Stimulated activated CD4-positive, alpha-beta T cell treated with anti-CD3 and anti-CD28 coated beads, Interleukin-1b, Interleukin-23, amount 100 ng/mL, for 1 hour (primary cell): Measurements from ENCODE around the gene UNC5C.

Experiments used
- DNase-seq, 2 donors: peaks; one replicate each; pipeline ENCODE4 v3.0.0-alpha.2; 2020; ENCODE audit warnings: low read depth in 2 of 2

UNC5C gene

DNA sequence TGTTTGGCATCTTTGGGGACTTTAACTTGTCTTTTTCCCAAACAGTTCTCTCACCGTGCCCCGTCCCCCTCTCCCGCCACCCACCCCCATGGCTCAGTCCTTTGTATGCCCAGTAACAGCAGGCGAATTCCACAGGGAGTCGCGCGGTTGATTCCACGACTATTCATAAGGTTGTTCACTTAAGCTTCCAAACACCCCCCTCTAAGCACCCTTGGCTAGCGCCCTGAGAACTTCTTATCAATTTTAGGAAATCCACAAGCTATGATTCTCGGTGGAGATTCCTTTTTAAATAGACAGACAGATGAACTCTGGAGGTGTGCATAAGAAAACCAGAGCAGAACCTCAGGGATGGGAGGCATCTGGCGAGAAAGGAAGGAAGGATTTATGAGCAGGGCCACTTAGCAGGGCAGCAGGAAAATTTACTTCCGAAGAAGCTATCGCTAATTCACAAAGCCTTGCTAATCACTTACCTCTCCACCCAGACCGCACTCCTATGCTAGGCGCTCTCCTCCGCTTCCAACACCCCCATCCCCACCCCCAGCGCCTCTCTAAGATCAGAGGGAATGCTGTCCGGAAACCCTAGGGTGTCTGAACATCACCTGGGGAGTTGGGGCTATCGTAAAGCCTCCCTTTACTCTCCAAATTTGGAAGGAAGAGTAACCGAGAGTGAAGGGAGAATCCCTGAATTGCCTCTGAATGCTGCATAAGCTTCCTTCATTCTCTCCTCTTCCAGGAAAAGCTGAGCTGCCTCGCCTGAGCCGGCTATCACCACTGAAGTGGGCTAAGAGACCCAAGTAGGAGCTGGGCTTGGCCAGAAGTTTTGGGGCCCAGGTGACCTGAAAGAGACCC is 1.7 kb downstream of the UNC5C start:
- no peak for DNase-seq

DNA sequence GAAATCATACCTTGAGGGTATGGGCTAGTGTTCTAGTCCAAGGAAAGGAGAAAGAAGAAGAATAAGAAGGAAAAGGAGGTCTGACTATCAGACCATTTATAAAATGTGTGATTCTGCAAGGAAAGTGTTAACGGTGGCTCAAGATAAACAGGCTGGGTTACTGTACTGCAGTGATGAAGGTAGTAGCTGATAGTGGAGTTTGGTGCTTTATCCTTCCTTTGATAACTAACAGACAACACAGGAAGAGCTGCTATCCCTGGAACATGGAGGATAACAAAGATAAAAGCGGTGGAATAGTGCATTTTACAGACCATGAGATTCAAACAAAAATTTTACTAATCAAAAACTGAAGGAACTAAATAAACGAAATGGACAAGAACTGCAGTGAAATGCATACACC is 2.6 kb downstream of the UNC5C start:
- no peak for DNase-seq

DNA sequence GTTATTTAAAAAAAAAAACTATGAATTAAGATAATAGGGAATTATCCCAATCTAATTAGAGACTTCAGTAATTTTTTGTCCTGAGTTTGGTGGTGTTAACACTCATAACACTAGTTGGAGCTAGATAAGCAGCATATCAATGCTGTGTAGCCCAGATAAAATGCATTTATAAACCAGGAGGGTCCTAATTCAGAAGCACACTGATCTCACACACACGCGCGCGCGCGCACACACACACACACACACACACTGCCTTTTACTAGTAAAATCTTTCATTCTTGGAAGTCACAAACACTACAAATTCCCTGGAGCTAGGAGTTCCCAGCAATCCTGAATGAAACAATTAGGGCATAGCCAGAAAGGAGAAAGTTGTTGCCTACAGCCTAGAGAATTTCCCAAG is 3.2 kb downstream of the UNC5C start:
- no peak for DNase-seq

DNA sequence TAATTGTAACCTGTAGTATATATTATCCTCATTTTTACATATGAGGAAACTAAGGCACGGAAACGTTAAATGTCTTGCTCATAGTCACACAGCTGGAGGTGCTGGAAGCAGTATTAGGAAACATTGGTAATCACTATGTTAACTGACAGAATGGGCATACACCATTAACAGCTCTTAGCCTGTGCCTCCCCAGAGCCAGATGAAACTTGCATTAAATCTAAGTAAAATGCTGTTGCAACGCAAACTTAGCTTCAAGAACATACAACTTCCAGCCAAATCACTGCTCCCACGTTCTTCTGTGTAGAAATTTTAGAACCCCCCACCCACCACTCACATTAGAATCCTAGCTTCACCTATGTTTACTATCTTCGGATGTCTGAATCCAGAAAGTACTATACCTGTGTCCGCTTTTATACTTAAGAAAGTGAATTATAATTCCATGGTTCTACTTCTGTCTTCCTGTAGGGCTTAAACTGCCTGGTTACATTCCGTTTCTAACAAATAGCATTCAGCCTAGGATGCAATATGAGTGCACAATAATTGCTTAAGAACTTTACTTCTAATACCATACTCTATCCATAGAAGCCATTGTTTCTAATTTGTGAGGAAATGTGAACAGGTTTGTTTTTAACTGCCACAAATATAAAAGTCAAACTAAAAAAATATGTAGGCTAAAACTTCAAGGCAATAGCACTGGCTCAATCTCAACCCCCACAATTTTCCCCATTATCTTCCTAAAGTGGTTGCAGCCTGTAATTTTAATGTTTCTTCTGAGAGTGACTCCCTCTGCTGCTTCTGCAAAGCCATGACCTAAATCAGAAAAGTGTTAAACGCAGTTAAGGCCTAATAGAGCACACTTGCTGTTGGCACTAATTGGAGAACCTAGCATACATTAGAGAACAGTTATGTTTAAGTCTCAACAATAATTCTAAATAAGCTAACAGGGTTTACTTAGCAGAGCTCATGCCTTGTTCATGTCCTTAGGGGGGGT is 4.4 kb downstream of the UNC5C start:
- DNase-seq, result no peak

DNA sequence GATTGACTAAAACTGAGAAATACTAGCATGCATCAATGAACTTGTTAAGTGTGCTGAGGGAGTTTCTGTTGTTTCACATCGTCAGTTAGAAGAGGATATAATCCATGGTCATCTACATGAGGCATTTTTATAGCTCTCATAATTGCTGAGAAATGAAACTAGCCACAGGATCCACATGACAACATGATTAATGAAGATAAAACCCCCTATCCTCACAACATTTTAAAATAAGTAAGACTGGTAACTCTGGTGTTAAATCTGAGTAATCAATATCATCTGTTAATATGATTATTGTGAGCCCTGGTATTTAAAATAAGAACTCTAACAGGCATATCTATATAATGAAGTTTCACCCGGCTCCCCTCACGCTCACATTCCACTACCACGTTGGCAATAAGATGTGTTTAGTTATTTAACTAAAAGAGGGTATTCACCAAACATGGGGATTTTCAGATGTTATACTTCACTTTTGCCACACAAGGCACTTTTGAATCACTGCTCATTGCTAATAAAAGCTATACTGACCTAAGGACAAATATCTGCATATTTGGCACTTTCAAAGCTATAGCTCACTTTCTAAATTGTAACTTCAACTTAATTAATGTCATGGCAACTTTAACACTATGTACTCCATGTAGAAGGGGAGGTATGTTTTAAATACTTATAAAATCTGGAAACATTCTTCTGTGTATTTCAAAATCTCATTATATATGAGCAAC is 6.7 kb downstream of the UNC5C start:
- no peak for DNase-seq

DNA sequence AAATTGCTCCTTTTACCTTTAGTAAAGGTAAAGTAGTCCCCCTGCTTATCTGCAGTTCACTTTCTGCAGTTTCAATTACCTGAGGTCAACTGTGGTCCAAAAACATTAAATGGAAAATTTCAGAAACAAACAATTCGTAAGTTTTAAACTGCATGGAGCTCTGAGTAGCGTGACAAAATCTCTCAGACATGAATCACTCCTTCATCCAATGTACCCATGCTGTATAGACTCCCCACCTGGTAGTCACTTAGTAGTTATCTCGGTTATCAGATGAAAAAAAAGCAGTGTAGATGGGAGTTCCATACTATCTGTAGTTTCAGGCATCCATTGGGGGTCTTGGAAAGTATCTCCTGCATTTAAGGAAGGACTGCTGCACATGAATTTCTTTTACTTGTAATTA is 7.7 kb downstream of the UNC5C start:
- DNase-seq, result no peak

DNA sequence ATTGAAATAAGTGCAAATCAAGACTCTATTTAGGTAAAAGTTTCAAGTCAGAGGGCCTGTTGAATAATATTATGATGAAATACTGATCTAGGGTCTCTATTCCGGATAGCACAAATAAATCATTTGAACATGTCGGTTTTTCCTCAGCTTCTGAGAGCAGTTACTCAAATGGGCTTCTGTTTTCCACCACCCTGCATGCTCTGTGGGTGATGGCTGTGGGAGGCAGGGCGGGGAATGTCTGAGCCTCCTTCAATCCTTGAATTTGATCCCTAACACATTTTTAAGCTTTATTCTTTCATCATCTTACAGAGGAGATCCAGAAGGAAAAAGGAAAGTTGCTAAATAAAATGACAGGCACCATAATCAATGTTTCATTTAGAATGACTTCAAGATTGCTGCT is 8.5 kb downstream of the UNC5C start:
- no peak for DNase-seq

DNA sequence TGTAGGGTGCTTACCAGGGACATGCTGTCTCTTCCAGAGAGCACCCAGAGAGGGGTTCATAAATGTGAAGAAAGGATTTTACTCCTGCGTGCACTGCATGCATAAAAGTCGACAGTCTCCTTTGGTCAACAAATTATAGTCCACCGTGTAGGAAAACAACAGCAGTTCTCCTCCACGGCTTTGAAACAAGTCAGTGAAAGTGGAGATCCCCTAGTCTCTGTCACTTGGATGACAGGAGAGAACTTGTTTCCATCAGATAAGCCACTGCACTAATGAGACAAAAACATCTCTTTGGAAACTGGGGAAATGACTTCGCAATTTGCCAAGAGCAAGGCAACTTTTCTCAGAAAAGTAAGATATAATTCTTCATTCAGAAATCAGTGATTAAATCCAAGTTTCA is 9.7 kb downstream of the UNC5C start:
- DNase-seq, result no peak

DNA sequence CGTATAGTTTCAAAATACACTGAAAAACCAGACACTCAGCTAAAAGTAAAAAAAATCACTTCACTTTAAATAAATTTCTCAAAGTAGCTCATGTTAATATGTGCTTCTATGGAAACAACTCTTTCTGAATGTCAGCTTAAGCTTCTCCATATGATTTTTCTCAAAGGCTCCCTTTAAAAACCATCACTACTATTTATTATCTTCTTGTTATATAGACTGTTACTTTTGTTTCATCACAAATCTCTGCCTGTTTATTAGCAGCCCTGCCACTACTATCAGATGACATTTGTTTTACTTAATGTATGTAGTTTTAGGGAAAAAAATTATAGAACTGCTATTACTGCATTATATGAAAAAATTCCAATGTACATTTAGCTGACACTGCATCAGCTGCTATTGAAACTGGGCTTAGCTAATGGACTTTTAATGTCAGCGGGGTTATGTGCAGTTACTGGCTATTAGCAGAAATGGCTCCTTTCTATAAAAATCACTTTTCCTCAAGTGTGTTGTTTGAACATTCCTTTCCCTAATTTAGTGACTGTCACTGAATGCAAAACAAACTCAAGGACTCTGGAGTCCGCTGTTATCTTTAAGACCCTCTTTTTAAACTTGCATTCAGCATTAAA is 10.8 kb downstream of the UNC5C start:
- DNase-seq, result no peak

DNA sequence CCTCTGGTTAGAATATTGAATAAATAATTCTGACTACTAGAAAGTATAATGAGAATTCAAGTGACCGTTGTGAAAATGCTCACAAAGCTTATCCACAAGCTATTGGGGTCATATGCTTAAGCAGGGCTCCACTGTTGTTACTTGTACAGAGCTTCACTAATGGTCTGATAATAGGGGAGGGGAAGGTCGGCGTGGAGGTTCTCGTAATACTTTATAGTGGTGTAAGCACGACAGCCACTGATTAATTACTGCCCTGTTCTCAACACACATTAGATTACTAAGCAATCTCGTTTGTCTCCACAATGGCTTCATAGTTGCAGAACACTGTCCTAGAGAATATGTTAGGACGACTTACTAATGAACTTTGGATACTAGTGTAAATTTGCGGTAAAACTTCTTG is 11.6 kb downstream of the UNC5C start:
- DNase-seq, result no peak

DNA sequence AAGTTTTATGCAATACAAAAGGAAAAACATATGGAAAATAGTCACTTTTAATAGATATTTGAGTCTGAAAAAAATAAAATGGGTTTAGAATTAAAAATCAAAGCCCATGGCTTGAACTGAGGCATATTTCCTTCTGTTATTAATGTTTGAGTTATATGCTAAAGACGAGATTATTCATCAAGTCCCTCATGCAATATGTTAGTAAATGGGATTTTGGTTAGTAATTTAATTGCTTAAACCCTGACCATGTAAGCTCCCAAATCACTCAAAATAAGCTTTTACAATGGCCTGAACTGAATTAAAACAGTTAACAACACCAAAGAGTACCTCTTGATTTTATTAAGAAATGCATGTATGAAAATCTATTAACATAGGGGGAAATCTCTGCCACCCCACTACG is 12.1 kb downstream of the UNC5C start:
- no peak for DNase-seq

DNA sequence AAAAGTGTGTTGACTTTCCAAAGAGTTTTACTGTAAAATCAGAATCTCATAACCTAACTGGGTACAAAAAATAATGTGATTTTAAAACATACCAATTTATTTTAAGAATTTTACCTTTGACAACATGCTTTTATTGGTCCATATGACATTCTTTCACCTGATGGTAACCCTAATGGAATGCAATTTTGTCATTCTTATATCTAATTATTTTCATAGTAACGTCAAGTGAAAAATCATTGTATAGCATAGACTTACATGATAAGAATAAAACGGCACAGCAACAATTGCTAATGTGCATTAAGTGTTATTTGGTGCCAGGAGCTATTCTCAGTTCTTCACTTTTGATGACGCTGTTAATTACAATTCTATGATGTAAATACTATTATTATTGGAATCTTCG is 13.6 kb downstream of the UNC5C start:
- DNase-seq, result no peak

DNA sequence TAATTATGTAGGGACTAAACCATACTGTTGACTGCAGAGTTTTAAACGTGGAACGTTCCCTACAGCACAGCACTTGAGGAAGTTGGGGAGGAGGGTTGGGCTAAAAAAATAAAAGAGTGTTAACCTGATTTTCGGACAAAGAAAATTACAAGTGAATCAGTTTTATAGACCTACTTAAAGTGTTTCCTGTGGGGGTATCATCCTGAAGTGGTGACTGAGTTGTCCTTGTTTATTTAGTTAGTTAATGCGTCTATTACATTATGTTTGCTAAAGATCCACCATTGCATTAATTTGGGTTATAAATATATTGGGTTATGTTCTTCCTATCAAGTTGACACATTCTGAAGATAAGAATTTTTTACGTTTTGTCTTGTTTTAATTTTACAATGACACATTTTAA is 14.7 kb downstream of the UNC5C start:
- no peak for DNase-seq

DNA sequence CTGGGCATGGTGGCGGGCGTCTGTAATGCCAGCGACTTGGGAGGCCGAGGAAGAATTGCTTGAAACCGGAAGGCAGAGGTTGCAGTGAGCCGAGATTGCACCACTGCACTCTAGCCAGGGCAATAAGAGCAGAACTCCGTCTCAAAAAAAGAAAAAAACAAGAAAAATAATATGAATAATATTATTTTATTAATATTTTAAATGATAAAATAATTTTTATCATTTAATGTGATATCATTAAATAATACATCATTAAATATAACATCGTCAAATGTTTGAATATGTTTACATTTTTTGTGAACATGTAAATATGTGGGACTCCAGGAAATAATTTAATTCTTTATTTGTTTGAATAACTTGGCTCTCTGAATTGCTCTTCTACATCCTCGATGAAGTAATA is 15.5 kb downstream of the UNC5C start:
- DNase-seq, result no peak

DNA sequence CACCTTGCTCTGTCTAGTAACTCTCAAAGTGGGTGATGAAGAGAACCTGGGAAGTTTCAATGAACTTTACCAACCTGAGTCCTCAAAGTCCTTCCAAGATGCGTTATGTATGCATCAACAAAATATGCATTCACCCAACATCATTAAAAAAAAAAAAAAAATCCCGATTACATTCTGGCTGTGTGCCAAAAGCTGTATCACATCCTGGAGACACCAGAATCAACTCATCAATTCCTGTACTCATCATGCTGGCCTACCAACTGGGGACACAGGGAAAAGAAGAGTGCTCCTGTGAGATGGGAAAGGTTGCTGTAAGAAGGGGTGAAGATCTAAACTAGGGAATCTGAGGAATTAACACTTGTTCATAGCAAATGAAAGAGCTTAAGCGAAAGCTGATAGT is 16.5 kb downstream of the UNC5C start:
- no peak for DNase-seq

DNA sequence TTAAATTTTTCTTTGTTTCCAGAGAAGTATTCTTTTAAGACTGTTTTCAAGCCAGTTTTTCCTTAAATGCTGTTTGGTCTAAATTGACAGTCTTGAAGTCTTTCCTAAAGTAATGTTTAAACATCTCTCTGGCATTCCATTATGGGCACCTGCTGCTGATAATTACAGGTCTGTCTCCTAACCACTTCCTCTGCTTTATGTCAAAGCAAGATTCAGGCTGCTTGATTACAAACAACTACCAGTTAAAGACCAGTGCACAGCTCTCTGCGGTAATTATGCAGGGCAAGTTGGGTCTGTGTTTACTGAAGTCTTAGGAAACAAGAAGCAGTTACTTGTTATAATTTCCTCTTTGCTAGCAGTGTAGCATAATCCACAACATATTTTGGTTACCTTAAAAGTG is 17.6 kb downstream of the UNC5C start:
- no peak for DNase-seq

DNA sequence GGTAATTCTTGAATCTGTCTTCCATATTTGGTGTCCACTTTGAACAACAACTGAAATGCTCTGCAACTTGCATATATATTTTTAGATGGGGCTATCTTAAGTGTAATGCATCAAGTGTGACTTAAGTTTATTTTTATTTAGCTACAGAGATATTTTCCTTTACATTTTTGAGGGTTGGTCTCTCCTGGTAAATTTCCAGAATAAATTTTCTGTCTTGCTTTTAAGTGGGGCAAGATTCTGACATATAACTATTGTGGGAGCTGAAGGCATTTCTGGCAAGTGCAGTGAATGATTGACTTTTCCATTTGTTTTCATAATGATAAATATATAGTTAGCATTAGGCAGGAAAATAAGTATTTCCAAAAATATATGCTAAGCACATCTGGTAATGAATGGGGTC is 18.8 kb downstream of the UNC5C start:
- DNase-seq, result no peak

DNA sequence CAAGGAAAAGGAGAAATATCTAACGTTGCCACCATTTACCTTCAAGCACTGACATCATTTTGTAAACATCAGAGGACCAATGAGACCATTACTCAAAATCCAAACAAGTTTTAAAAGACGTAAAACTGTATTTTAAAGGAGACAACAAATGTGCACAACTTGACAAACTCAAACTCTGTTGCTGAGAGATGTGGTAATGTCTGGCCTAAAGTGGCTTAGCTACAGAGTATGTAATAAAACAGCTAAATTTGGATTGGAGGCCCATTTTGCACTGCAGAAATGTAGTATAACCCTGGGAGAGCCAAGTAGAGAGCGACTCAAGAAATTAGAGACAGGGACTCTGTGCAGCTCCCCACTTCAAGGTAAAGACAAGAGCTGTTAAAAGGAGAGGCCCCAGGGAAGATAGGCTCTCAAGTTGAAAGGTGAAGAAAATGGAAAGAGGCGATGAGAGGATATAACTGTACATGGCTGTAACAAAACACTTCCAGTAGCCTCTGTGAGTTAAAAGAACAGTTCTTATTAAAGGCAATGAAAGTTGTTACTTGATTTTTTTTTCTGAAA is 20.3 kb downstream of the UNC5C start:
- no peak for DNase-seq

DNA sequence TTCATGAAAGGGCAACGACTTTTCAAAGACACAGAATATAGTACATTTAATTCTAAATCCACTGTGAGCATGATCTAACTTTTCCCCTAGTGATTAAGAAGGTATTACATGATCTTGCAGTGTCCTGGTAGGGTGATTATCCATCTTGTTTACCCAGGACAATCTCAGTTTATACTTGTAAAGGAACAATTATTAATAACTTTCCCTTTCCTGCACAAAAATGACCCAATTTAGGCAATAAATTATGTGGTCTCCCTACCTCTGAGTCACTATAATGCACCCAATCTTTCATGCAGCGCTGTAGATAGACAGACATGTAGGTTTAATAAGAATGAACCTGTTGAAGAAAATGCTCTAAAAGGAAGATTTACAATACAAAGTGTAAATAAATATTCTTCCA is 22.7 kb downstream of the UNC5C start:
- no peak for DNase-seq

DNA sequence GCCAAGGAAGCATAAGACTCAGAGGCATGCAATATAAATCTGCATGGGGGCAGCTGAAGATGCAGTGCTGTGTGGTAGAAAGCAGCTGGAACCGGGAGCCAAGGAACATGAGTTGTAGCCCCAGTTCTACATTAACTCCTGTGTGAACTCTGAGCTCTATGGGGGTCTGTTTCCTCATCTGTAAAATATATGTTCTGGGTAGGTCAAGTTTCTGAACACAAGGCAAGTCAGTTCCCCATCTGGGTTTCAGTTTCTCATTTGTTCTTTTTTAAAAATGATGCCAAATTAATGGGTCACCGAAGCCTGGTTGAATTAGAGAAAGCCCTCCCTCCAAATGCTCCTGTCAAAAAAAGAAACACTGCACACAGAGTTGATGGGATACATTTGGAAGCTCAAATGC is 24.0 kb downstream of the UNC5C start:
- DNase-seq, result no peak

DNA sequence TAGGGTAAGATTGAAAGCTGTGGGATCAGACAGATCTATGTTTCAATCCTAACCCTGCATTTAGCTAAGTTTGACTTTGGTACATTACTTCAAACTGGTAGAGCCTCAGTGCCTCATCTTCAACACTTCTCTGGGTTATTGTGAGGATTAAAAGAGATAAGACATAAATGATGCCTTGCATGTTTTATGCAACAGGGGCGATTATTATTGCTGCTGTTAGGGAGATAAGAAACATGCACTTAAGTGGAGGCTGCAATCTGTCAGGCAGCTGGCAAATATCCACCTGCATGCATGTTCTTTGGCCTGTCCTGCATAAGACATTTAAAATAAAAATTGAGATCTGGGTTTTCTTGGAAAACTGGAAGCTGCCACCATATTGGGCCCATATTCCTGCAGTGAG is 24.6 kb downstream of the UNC5C start:
- DNase-seq, result no peak
